ENCODE data around the gene TMEM145.
"Not testable (repeated sequence)": the region's sequence is repeated elsewhere in the genome, so short reads cannot be mapped to it uniquely, and the experiment has no call there.

Gene TMEM145

DNA sequence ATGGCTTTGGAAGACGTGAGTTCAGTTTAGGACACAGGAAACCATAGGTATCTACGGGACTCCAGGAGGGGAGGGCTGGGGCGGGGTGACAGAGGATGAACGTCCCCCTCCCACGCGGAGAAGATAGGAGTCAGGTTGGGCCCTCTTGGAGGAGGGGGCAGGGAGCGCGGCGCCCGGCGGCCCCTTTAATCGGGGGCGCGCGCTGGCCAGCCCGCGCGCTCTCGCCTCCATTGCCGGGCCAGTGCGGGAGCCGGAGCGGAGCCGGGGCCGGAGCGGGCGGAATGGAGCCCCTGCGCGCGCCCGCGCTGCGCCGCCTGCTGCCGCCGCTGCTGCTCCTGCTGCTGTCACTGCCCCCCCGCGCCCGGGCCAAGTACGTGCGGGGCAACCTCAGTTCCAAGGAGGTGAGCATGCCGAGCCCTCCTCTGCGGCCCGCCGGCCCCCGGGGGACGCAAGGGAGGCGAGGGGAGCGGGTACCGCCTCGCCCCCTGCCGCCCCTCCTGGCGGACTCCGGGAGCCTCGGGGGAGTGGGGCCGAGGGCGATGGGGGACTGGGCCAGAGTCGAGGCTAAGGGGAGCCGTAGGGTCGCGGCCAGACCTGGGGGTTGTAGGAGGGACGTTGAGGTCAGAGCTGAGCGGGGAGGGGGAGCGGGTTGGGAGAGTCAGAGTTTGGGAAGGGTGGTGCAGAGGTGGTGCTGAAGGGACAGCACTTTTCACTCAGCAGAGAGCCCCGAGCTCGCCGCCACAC is at the start of gene TMEM145:
Gene TMEM145, plus strand, starts transcription at position 214 of the 744 bp plus-strand sequence. Its CDS starts 68 bp downstream, at position 282.
- POLR2A ChIA-PET, result no interaction called here
- TF ChIP-seq, protein P1, sequence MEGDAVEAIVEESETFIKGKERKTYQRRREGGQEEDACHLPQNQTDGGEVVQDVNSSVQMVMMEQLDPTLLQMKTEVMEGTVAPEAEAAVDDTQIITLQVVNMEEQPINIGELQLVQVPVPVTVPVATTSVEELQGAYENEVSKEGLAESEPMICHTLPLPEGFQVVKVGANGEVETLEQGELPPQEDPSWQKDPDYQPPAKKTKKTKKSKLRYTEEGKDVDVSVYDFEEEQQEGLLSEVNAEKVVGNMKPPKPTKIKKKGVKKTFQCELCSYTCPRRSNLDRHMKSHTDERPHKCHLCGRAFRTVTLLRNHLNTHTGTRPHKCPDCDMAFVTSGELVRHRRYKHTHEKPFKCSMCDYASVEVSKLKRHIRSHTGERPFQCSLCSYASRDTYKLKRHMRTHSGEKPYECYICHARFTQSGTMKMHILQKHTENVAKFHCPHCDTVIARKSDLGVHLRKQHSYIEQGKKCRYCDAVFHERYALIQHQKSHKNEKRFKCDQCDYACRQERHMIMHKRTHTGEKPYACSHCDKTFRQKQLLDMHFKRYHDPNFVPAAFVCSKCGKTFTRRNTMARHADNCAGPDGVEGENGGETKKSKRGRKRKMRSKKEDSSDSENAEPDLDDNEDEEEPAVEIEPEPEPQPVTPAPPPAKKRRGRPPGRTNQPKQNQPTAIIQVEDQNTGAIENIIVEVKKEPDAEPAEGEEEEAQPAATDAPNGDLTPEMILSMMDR (IDR thresholded peaks at IDR 0.05; ENCODE audit: insufficient read depth, low read length, missing control alignments), result no peak
- H3K4me3 ChIP-seq (ENCODE audit: low read depth, low read length), result peak within 1 kb of the TSS; percentile 47
- DNase-seq (ENCODE audit: low read depth, low spot score), result no peak
- CTCF ChIA-PET, result interaction anchor here (1.0 to 1.3 kb wide), 3 partner anchors 9 to 17 kb away, joined by 3 to 5 read pairs (median 4); no protein-coding TSS in a partner anchor

DNA sequence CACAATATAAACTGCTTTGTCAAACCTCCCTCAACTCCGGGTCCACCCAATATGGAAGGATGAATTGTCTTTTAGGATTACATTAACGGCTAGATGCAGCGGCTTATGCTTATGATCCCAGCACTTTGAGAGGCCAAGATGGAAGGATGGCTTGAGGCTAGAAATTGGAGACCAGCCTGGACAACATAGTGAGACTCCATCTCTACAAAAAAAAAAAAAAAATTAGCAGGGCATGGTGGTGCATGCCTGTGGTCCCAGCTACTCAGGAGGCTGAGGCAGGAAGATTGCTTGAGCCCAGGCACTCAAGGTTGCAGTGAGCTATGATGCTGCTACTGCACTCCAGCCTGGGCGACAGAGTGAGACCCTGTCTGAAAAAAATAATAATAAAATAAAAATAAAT is 47.0 kb upstream of the TMEM145 start:
- H3K4me3 ChIP-seq (ENCODE audit: low read depth, low read length); DNase-seq (ENCODE audit: low read depth, low spot score): not testable (repeated sequence)
- POLR2A ChIA-PET, result interaction anchor here (0.7 kb wide), 1 partner anchor 8 kb away, joined by 6 read pairs; no protein-coding TSS in a partner anchor
- CTCF ChIA-PET, result interaction anchor here (1.0 kb wide), 1 partner anchor 21 kb away, joined by 4 read pairs; no protein-coding TSS in a partner anchor

DNA sequence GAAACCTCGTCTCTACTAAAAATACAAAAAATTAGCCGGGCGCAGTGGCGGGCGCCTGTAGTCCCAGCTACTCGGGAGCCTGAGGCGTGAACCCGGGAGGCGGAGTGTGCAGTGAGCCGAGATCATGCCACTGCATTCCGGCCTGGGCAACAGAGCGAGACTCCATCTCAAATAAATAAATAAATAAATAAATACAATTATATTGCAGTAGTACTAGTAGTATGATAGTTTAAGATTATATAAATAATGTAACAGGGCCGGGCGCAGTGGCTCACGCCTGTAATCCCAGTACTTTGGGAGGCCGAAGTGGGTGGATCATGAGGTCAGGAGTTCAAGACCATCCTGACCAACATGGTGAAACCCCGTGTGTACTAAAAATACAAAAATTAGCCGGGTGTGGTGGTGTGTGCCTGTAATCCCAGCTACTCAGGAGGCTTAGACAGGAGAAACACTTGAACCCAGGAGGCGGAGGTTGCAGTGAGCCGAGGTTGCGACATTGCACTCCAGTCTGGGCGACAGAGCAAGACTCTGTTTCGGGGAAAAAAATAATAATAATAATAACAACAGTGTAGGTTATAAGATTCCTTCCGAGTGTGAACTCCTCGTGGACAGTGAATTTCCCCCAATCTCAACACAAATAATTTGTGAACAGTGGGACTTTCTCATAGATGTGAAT is 46.0 kb upstream of the TMEM145 start:
- POLR2A ChIA-PET, result interaction anchor here (0.7 kb wide), 1 partner anchor 9 kb away, joined by 6 read pairs; no protein-coding TSS in a partner anchor
- not testable (repeated sequence) for H3K4me3 ChIP-seq (ENCODE audit: low read depth, low read length); DNase-seq (ENCODE audit: low read depth, low spot score)
- CTCF ChIA-PET, result interaction anchor here (0.9 kb wide), 1 partner anchor 22 kb away, joined by 3 read pairs; no protein-coding TSS in a partner anchor

DNA sequence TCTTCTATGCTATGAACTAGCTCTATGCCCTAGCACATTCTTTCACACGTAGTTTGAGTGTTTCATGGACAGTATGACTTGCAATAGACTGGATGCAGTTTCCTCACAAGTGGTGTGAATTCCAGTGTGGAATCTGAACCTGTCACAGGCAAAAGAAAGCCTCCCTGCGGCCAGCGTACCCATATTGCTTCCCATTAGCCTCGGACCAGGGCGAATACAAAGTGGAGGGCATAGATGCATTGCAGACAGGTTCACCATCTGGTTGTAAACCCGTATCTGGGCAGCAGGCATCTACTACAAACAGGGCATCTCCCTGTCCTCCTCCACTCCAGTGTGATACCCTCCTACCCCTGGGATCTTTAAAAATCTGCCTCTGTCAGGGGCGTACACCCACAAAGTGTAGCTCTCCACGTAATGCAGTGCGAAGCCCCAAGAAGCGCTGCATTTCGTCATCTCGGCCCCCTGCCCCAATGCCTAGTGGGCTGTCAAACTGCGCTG is 45.4 kb upstream of the TMEM145 start:
- CTCF ChIA-PET, result interaction anchor here (0.9 kb wide), 1 partner anchor 22 kb away, joined by 3 read pairs; no protein-coding TSS in a partner anchor
- no peak for DNase-seq (ENCODE audit: low read depth, low spot score)
- H3K4me3 ChIP-seq (ENCODE audit: low read depth, low read length), result peak overlapping the region; percentile 70
- TF ChIP-seq, protein P1 (IDR thresholded peaks at IDR 0.05; ENCODE audit: insufficient read depth, low read length, missing control alignments), result no peak
- POLR2A ChIA-PET, result no interaction called here

DNA sequence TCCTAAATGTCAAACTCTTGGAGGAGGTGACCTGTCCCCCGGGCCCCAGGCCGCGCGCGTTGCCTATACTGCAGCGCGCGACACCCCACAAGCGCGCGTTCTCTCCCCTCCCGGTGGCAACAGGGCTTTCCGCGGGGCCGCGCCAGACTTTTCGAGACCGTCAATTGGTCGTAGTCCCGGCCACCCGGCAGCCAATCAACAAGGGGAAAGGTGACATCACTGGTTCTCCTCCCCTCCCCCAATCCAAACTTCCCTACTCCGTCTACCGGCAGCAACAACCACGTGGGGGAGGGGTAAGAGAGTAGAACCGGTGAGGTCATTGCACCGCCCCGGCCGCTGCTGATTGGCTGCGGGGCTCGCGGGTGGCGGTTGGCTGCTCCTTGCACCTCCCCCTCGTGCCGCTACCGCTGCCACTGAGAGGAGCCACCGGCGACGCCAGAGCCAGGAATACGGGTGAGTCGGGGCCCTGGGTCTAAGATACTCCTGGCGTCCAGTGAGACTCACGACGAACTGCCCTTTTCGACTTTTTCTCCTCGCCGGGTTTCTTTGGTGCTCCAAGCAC is 44.9 kb upstream of the TMEM145 start:
- DNase-seq (ENCODE audit: low read depth, low spot score), result peak; percentile 94
- peak overlapping the region; percentile 96 for H3K4me3 ChIP-seq (ENCODE audit: low read depth, low read length)
- TF ChIP-seq, protein P1 (IDR thresholded peaks at IDR 0.05; ENCODE audit: insufficient read depth, low read length, missing control alignments), result no peak
- ChIA-PET CTCF (no interaction called here), POLR2A (no interaction called here)

DNA sequence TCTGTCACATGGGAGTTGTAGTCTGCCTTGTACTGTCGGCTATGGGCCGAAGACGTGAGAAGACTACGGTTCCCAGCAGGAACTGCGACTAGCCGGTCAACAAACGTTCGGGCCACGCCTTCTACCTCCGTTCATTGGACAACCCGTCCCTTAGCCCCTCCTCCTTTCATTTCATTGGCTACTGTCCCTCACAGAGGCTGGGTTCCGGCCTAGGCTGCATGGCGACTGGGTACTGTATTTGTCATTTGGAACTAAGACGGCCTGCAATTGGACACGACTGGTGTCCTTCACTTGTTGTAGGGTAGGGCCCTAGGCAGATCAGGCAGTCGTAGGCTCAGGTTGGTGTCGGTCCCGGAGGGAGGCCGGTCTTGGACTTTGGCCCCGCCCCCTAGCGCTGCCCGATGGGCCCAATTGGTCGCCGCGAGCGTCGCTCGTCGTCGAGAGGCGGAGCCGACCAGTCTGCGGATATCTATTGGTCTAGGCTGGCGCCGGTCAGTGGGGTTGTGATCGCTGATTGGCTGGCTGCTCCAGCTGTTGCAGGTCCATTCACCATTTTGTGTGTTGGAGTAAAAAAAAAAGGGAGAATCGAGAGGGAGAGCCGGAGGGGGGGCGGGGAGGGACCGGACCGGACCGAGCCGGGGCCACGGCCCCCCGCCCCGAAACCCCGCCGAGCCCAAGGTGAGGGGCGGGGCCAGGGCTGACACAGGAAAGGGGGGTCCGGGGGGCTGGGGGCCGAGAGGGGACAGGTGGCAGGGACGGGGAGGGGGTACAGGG is 44.2 kb upstream of the TMEM145 start, which contains the start of gene CIC:
Gene CIC, plus strand, starts transcription at position 549 of the 774 bp plus-strand sequence. CDS start 2,532 bp downstream, outside the sequence.
- peak; percentile 100 for DNase-seq (ENCODE audit: low read depth, low spot score)
- TF ChIP-seq, protein P1 (IDR thresholded peaks at IDR 0.05; ENCODE audit: insufficient read depth, low read length, missing control alignments), result no peak
- POLR2A ChIA-PET, result no interaction called here
- CTCF ChIA-PET, result interaction anchor here (1.3 to 2.7 kb wide), 3 partner anchors 10 to 132 kb away, joined by 3 to 49 read pairs (median 17); no protein-coding TSS in a partner anchor
- peak within 1 kb of the TSS; percentile 96 for H3K4me3 ChIP-seq (ENCODE audit: low read depth, low read length)
